Natural killer cell (primary cell): ENCODE results near the gene NDUFS6. TPM values are rescaled to one million over a fixed set of nuclear protein-coding genes. Genes with fewer than 3 reads are reported as not detected.
"Not testable (repeated sequence)": the region's sequence is repeated elsewhere in the genome, so short reads cannot be mapped to it uniquely, and the experiment has no call there.

ENCODE experiments used
- ATAC-seq, 3 donors: fragments of 150-1000 bp in 2 of 3; fragments of 200-7000 bp in 1 of 3; cut with Tn5 transposase; 1 replicate in 1 of 3; 2 replicates in 2 of 3; pipeline ENCODE4 v1.10.0; 2021; ENCODE audit warnings: mild to moderate bottlenecking in 2 of 3, moderate library complexity in 2 of 3
- DNase-seq, 2 donors: peaks; one replicate each; pipeline versions ENCODE4 v3.0.0 to v3.0.0-alpha.2; 2013 to 2021; ENCODE audit warnings: mixed read lengths in 1 of 2
- H3K27ac ChIP-seq: one replicate; pipeline ENCODE4 v1.5.1; 2013; ENCODE audit warnings: mild to moderate bottlenecking, low read length
- H3K27me3 ChIP-seq: one replicate; pipeline ENCODE4 v1.6.1; 2013; ENCODE audit warnings: low read length; ENCODE audit not compliant: control insufficient read depth, insufficient read depth
- H3K36me3 ChIP-seq: one replicate; pipeline ENCODE4 v1.6.1; 2013; ENCODE audit warnings: low read length; ENCODE audit not compliant: control insufficient read depth, insufficient read depth
- H3K4me1 ChIP-seq: one replicate; pipeline ENCODE4 v1.6.1; 2013; ENCODE audit warnings: low read length; ENCODE audit not compliant: control insufficient read depth, insufficient read depth
- H3K4me3 ChIP-seq: one replicate; pipeline ENCODE4 v1.5.1; 2013; ENCODE audit warnings: low read length
- H3K9me3 ChIP-seq: one replicate; pipeline ENCODE4 v1.6.1; 2013; ENCODE audit warnings: low read length; ENCODE audit not compliant: control insufficient read depth, insufficient read depth
- H3K27ac Mint-ChIP-seq, 2 donors: one replicate each; pipeline ENCODE4 v1.8.0; 2022; ENCODE audit warnings: mild to moderate bottlenecking in 2 of 2, mixed read lengths in 2 of 2, moderate library complexity in 1 of 2
- H3K27me3 Mint-ChIP-seq, 2 donors: one replicate each; pipeline ENCODE4 v1.8.0; 2022; ENCODE audit warnings: low read depth in 2 of 2, mixed read lengths in 2 of 2
- H3K36me3 Mint-ChIP-seq: one replicate; pipeline ENCODE4 v1.8.0; 2022; ENCODE audit warnings: mixed read lengths
- H3K4me1 Mint-ChIP-seq, 2 donors: one replicate each; pipeline ENCODE4 v1.8.0; 2022; ENCODE audit warnings: mixed read lengths in 2 of 2
- H3K4me3 Mint-ChIP-seq: one replicate; pipeline ENCODE4 v1.8.0; 2022; ENCODE audit warnings: mild to moderate bottlenecking, moderate library complexity, mixed read lengths
- H3K9me3 Mint-ChIP-seq, 2 donors: one replicate each; pipeline ENCODE4 v1.8.0; 2022; ENCODE audit warnings: mixed read lengths in 2 of 2
- CTCF ChIP-seq: fragments of 200-600 bp; IDR thresholded peaks from one replicate; pipeline ENCODE4 v1.8.0; 2022; ENCODE audit warnings: antibody characterized with exemption
- WGBS: methylation state at CpG from one replicate; pipeline ENCODE4 v1.1.7; 2013; ENCODE audit warnings: missing lambda C conversion rate; ENCODE audit not compliant: insufficient coverage; 5-methylcytosine and 5-hydroxymethylcytosine counted together
- intact Hi-C: fragments of 100-400 bp; cut with micrococcal nuclease; formaldehyde crosslinking; loops from one replicate; pipeline ENCODE4 v1.14.2; 2022
- total RNA-seq, 4 donors: library from RNA; stranded (reverse); fragments of 120-200 nt in 1 of 4; gene quantifications; one replicate each; pipeline versions ENCODE4 v1.2.3 to v1.2.4, GENCODE V29; 2013 to 2022

Gene NDUFS6
- total RNA-seq, 3 donors from 2014 or later (not counting 1 experiment from before 2014, with no cell fraction given) = 19.2 to 25.9 (median 22.5) TPM

- Mint-ChIP-seq H3K9me3 (no peaks in the 10 kb centered on the region), H3K27me3 (no peaks in the 10 kb centered on the region), H3K4me1 (peaks cover 40 to 57% of the 10 kb centered on the region in 2 donors), H3K36me3 (no peaks in the 10 kb centered on the region), H3K4me3 (no peak overlapping the region), H3K27ac (no peak overlapping the region)
- H3K4me1 ChIP-seq = peaks cover 39% of the 10 kb centered on the region
- H3K27ac ChIP-seq = no peak overlapping the region
- DNase-seq = no peak
- intact Hi-C loops = no loop called here
- WGBS = 95% methylated on average over 18 of the region's 18 CpGs
- no peaks in the 10 kb centered on the region for H3K27me3 ChIP-seq
- peaks cover 13% of the 10 kb centered on the region for H3K36me3 ChIP-seq
- no peaks in the 10 kb centered on the region for H3K9me3 ChIP-seq
- no peak for TF ChIP-seq CTCF
- no peak overlapping the region for H3K4me3 ChIP-seq
- ATAC-seq = no peak
These were observed 4.0 kb upstream of the NDUFS6 start for GRCh38 chr5:1797103-1797800.

- Histone ChIP-seq H3K27ac (no peak overlapping the region), H3K27me3 (no peaks in the 10 kb centered on the region), H3K36me3 (peaks cover 16% of the 10 kb centered on the region), H3K4me1 (peaks cover 33% of the 10 kb centered on the region), H3K9me3 (no peaks in the 10 kb centered on the region), H3K4me3 (no peak overlapping the region)
- Mint-ChIP-seq H3K4me1 (peaks cover 38 to 53% of the 10 kb centered on the region in 2 donors), H3K27ac (no peak overlapping the region), H3K4me3 (no peak overlapping the region), H3K9me3 (no peaks in the 10 kb centered on the region), H3K27me3 (no peaks in the 10 kb centered on the region), H3K36me3 (no peaks in the 10 kb centered on the region)
- no peak for ATAC-seq
- no peak for DNase-seq
- intact Hi-C loops = no loop called here
- no peak for TF ChIP-seq CTCF
- WGBS = 93% methylated on average over 11 of the region's 11 CpGs
These were observed 3.4 kb upstream of the NDUFS6 start for GRCh38 chr5:1797855-1798254.

GRCh38 chr5:1798589-1798988, 2.6 kb upstream of the NDUFS6 start:
- Mint-ChIP-seq H3K4me1 (peaks cover 40 to 53% of the 10 kb centered on the region in 2 donors), H3K4me3 (peak overlapping the region; percentile 99), H3K27ac (peak overlapping the region; percentile 97 to 99)
- intact Hi-C loops, H3K9me3 ChIP-seq, H3K27me3 Mint-ChIP-seq, H3K36me3 Mint-ChIP-seq, H3K27me3 ChIP-seq, H3K27ac ChIP-seq, H3K4me3 ChIP-seq, ATAC-seq, DNase-seq, H3K9me3 Mint-ChIP-seq: not testable (repeated sequence)
- WGBS = 95% methylated on average over 14 of the region's 16 CpGs
- peaks cover 23% of the 10 kb centered on the region for H3K36me3 ChIP-seq
- peaks cover 26% of the 10 kb centered on the region for H3K4me1 ChIP-seq

GRCh38 chr5:1799110-1799601, 2.1 kb upstream of the NDUFS6 start:
- WGBS = under 1% methylated on average over 35 of the region's 35 CpGs
- H3K27ac ChIP-seq = peak overlapping the region; percentile 50
- peak overlapping the region; percentile 99 for H3K4me3 Mint-ChIP-seq
- H3K9me3 ChIP-seq = no peaks in the 10 kb centered on the region
- H3K36me3 Mint-ChIP-seq = no peaks in the 10 kb centered on the region
- ATAC-seq (peak; percentile 28 to 37 (median 36)), DNase-seq (peak in 1 of 2 donors; percentile 51)
- H3K27me3 Mint-ChIP-seq = no peaks in the 10 kb centered on the region
- no peaks in the 10 kb centered on the region for H3K27me3 ChIP-seq
- peaks cover 28% of the 10 kb centered on the region for H3K36me3 ChIP-seq
- H3K4me1 ChIP-seq = peaks cover 23% of the 10 kb centered on the region
- intact Hi-C loops = no loop called here
- H3K27ac Mint-ChIP-seq = peak overlapping the region; percentile 97 to 99
- TF ChIP-seq CTCF = no peak
- H3K4me3 ChIP-seq = peak overlapping the region; percentile 79
- peaks cover 46 to 58% of the 10 kb centered on the region in 2 donors for H3K4me1 Mint-ChIP-seq
- no peaks in the 10 kb centered on the region for H3K9me3 Mint-ChIP-seq
